LNCAP (cell line): ENCODE data around the gene NPDC1.

Source experiments
- TF ChIP-seq, protein P1 (sequence below): fragments of 450-650 bp; IDR thresholded peaks from 2 replicates; pipeline ENCODE4 v1.5.1; 2017; ENCODE audit warnings: mild to moderate bottlenecking

Gene NPDC1

DNA sequence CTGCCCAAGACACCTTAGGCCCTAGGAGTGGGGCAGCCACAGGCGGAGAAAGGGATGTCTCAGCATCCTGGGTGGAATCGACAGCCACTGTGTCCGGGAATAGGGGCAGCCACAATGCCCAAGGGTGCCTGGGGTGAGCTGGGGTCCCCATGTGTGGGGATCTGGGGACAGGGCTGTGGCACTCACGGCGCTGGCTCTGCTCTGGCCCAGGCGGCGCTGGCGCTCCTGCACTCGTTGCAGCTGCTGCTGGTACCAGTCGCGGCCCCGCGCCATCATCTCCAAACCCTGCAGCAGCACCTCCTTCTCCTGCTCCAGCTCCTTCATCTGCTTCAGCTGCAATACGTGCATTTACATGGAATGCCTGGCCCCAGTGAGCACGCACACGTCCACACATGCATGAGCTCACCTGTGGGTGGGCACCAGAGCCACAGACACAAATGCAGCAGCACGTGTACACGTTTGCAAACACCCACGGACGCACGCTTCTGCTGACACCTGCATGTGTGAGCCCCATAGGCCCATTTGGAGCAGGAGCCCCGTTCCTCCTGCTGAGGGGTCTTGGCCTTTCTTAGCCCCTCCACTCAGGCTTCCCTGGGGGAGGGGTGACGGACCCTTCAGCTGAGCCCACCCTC lies 19.5 kb upstream of the NPDC1 start:
- TF ChIP-seq, protein P1, sequence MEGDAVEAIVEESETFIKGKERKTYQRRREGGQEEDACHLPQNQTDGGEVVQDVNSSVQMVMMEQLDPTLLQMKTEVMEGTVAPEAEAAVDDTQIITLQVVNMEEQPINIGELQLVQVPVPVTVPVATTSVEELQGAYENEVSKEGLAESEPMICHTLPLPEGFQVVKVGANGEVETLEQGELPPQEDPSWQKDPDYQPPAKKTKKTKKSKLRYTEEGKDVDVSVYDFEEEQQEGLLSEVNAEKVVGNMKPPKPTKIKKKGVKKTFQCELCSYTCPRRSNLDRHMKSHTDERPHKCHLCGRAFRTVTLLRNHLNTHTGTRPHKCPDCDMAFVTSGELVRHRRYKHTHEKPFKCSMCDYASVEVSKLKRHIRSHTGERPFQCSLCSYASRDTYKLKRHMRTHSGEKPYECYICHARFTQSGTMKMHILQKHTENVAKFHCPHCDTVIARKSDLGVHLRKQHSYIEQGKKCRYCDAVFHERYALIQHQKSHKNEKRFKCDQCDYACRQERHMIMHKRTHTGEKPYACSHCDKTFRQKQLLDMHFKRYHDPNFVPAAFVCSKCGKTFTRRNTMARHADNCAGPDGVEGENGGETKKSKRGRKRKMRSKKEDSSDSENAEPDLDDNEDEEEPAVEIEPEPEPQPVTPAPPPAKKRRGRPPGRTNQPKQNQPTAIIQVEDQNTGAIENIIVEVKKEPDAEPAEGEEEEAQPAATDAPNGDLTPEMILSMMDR = no peak

DNA sequence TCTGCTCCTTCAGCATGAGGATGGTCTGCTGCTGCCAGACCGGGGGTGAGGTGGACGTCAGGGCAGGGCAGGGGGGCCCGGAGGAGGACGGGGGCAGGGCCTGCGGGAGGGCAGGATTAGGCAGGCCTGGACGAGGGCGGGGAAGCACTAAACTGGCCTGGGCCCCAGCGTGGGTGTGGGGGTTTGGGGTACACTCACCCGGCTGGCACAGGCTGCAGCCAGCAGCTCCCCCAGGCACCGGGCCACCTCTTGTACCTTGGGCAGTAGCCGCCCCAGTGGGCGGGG lies 18.8 kb upstream of the NPDC1 start:
- TF ChIP-seq, protein P1 = no peak

DNA sequence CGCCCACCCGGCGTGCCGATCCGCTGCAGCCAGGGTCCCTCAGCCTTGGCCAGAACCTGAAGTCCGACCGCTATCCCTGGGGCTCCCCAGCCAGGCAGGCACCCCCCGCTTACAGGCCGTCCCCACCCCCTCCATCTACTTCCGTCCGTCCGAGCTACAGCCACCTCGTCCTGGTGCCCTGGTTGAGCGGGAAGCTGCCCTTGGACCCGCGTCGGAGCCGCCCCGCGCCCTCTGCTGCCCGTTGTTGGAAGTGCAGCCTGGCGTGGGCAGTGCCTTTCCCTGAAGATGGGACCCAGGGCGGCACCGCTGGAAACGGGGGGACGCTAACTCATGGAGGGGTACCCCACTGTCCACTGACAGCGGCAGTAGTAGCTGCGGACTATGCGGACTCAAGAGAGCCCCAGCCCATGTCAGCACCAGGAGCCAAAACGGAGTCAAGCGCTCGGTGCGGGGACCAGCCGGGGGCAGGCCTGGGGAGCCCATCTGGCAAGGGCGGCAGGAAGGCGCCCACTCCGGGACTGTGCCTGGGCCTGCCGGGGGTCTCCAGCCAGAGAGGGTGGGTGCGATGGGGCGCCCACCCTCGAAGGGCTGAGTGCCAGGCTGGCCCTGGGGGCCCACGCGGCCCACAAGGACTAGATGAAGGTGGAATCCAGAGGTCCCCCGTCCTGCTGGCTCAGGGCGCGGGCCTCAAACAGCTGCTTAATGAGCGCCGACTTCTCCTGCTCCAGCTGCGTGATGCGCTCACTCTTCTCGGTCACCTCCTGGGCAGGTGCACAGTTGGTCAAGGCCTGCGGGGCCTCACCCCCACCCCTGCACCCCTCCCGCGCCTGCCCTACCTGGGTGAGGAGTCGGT lies 18.3 kb upstream of the NPDC1 start:
- TF ChIP-seq, protein P1 = peak; percentile 97

DNA sequence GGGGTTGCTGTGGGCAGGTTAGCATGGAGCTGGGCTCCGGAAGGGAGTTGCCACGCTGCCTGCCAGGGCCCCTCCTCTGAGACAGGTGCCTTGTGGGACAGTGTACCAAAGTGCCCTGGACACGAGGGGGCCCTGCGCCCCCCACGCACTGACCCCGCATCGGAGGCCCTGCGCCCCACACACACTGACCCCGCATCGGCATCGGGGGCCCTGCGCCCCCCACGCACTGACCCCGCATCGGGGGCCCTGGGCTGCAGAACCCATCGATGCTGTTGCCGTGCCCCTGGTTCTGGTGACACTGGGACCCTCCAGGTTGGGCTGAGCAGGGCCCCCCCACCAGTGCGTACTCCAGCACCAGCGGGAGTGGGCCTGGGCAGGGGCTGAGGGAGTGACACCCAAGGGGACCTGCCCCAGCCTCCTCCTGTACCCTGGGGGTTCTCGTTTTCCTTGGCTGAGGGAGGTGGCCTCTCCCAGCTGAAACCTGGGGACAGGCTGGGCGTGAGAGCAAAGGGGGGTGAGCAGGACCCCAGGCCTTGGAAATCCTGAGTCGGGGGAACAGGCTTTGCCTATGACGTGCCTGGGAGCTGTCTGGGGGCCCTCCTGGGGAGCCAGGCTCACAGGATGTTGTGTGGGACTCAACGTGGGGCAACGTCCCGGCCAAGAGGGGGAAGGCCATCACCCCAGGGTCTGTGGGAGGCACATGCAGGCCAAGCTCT lies 17.5 kb upstream of the NPDC1 start:
- TF ChIP-seq, protein P1 = no peak

DNA sequence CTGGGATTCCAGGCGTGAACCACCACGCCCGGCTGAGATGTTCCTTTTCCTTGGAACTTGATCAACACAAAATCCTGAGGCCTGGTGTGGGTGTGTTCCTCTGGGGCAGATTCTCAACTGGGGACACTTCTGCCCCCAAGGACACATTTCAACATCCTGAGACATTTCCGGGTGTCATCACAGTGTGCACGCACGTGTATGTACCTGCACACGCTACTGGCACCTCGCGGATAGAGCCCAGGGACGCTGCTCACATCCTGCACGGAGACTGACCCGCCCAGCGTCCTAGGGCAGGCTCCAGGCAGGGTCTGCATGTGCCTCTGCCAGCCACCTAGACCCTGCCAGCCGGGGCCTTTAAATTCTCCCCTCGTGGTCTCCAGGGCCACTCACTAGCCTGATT lies 16.4 kb upstream of the NPDC1 start:
- TF ChIP-seq, protein P1 = no peak

DNA sequence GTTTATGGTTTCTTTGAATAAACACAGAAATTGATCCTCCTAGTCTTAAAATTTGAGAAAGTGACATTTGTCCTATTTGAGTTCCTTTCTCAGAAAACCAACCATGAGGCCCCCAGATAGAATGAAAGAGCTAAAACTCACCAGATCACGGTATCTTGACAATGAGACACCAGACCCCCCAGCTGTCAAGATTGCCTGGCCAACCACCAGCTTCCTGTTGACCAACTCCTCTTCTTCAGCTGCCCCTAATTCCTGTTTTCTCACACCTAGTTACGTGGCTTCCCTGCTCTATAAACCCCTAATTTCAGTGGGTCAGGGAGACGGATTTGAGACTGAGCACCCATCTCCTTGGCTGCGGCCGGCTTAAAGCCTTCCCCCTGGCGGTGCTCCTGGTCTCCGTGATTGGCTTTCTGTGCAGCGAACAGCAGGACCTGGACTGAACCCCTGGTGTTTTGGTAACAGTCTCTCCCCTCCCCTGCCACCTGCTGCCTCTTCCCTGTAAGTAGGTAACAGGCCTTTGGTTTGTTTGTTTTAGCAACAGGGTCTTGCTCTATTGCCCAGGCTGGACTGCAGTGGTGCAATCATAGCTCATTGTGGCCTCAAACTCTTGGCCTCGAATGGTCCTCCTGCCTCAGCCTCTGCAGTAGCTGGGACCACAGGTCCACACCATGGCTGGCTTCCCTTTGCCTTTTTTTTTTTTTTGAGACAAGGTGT lies 12.7 kb upstream of the NPDC1 start:
- TF ChIP-seq, protein P1 = no peak

DNA sequence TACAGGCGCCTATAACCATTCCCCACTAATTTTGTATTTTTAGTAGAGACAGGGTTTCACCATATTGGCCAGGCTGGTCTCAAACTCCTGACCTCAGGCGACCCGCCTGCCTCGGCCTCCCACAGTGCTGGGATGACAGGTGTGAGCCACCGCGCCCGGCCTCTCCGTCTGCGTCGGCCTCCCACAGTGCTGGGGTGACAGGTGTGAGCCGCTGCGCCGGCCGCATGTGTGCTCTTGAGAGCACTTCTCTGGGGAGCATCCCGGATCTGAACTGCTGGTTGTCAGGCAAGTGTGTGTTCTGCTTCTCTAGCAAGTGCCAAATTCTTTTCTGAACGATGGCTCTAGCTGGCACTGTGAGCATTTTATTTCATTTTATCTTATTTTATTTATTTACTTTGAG lies 11.6 kb upstream of the NPDC1 start:
- TF ChIP-seq, protein P1 = no peak
